ENCODE data around the gene ADAP1.

Gene ADAP1

DNA sequence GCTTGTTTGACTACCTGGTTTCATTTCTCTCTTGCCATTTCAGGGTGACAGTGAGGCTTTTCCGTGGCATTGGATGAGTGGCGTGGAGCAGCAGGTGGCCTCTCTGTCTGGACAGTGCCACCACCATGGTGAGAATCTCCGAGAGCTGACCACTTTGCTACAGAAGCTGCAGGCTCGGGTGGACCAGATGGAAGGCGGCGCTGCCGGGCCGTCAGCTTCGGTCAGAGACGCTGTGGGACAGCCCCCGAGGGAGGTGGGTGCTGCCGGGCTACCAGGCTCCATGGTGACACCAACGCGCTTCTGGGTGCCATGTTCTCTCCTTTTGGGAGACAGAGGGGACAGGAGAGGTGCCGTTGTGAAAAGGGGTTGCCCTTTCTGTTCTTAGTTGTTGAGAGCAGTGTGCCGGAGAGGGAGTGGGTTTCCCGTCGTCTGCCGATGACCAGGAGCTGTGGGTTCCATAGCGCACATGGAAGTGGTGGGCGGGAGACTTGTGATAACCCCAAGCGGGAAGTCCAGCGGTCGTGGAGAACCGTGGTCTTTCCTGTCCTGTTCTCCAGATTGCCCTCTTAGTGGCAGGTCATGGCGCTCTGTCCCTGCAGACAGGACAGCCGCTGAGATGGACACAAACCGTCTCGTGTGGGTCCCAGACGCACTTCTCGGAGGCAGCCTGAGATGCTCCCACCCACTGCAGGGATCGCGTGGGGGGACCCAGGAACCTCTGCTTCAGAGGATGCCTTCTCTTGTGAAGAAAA, 100.9 kb downstream of the ADAP1 start:
- no peak for DNase-seq

- no peak for DNase-seq
These were observed 103.3 kb downstream of the ADAP1 start for GRCh38 chr7:851204-851603.

- DNase-seq: no peak
These were observed 104.7 kb downstream of the ADAP1 start for GRCh38 chr7:849781-850180.

DNA sequence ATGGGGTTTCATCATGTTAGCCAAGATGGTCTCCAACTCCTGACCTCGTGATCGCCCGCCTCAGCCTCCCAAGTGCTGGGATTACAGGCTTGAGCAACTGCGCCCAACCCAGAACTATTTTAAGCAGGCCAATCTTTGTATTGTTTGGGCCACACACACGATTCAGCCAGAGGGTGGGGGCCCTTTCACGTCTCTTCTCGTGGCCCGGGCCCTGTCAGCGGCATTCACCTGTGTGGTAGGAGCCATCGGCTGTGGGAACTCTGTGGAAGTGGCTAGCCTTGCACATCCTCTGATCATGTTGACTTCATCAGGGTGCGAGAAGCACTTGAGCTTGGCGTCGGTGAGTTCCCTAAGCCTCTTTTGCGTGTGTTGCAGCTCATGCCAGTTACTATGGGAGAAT, 105.3 kb downstream of the ADAP1 start:
- DNase-seq: no peak

All from activated T-cell treated with anti-CD3 and anti-CD28 coated beads, Interleukin-2, amount 50 U/mL, for 1 hour (primary cell).